Chondrocyte (in vitro differentiated cells): ENCODE data around the gene SCP2. TPM values are rescaled to one million over a fixed set of nuclear protein-coding genes. Genes with fewer than 3 reads are reported as not detected.

Experiments
- DNase-seq: peaks from one replicate; pipeline ENCODE4 v3.0.0; 2021; ENCODE audit warnings: mixed read lengths, low spot score
- H3K27ac Mint-ChIP-seq: one replicate; pipeline ENCODE4 v1.8.0; 2021; ENCODE audit warnings: mild to moderate bottlenecking, moderate library complexity, mixed read lengths; ENCODE audit not compliant: unreplicated experiment
- H3K27me3 Mint-ChIP-seq: 2 replicates; pipeline ENCODE4 v1.8.0; 2021; ENCODE audit warnings: low read depth, mixed read lengths
- H3K36me3 Mint-ChIP-seq: 2 replicates; pipeline ENCODE4 v1.8.0; 2021; ENCODE audit warnings: low read depth, mixed read lengths
- H3K4me1 Mint-ChIP-seq: 2 replicates; pipeline ENCODE4 v1.8.0; 2021; ENCODE audit warnings: low read depth, mild to moderate bottlenecking, mixed read lengths
- H3K4me3 Mint-ChIP-seq: one replicate; pipeline ENCODE4 v1.8.0; 2021; ENCODE audit warnings: mild to moderate bottlenecking, moderate library complexity, mixed read lengths; ENCODE audit not compliant: unreplicated experiment
- H3K9me3 Mint-ChIP-seq: 2 replicates; pipeline ENCODE4 v1.8.0; 2021; ENCODE audit warnings: low read depth, mixed read lengths
- CTCF ChIP-seq: fragments of 200-600 bp; sonication (generic); IDR thresholded peaks from 2 replicates; pipeline ENCODE4 v1.5.0; 2021; ENCODE audit warnings: antibody characterized with exemption, mild to moderate bottlenecking, moderate library complexity
- total RNA-seq: library from RNA; stranded (reverse); gene quantifications from 3 replicates; pipeline ENCODE4 v1.2.1, GENCODE V29; 2021

The SCP2 gene
- total RNA-seq, 1 donor from 2014 or later = 87.4 TPM

- no peak for DNase-seq
- H3K9me3 Mint-ChIP-seq = no peaks in the 10 kb centered on the region
- TF ChIP-seq CTCF = no peak
Measured at GRCh38 chr1:53090227-53091147, 163.4 kb downstream of the SCP2 start.

GRCh38 chr1:53091841-53092645, 165.0 kb downstream of the SCP2 start:
- Mint-ChIP-seq H3K27me3 (no peaks in the 10 kb centered on the region), H3K9me3 (no peaks in the 10 kb centered on the region), H3K27ac (no peak overlapping the region), H3K4me3 (no peak overlapping the region), H3K36me3 (no peaks in the 10 kb centered on the region), H3K4me1 (peaks cover 6% of the 10 kb centered on the region)
- TF ChIP-seq CTCF = no peak
- no peak for DNase-seq

More at GRCh38 chr1:53090227-53091147, 163.4 kb downstream of the SCP2 start:
- Mint-ChIP-seq H3K36me3 (no peaks in the 10 kb centered on the region), H3K4me3 (no peak overlapping the region), H3K27me3 (no peaks in the 10 kb centered on the region), H3K27ac (no peak overlapping the region), H3K4me1 (peaks cover 12% of the 10 kb centered on the region)

- no peak overlapping the region for H3K4me3 Mint-ChIP-seq
- H3K27me3 Mint-ChIP-seq = no peaks in the 10 kb centered on the region
- DNase-seq = no peak
- H3K27ac Mint-ChIP-seq = no peak overlapping the region
- H3K36me3 Mint-ChIP-seq = no peaks in the 10 kb centered on the region
- TF ChIP-seq CTCF = no peak
- peaks cover 6% of the 10 kb centered on the region for H3K4me1 Mint-ChIP-seq
- H3K9me3 Mint-ChIP-seq = no peaks in the 10 kb centered on the region
Measured at GRCh38 chr1:53092659-53093450, 165.8 kb downstream of the SCP2 start.

GRCh38 chr1:53093451-53093754, 166.3 kb downstream of the SCP2 start:
- Mint-ChIP-seq H3K27me3 (no peaks in the 10 kb centered on the region), H3K9me3 (no peaks in the 10 kb centered on the region), H3K4me3 (no peak overlapping the region), H3K4me1 (peaks cover 6% of the 10 kb centered on the region), H3K27ac (no peak overlapping the region), H3K36me3 (no peaks in the 10 kb centered on the region)
- DNase-seq = no peak
- no peak for TF ChIP-seq CTCF
